Erythroblast (primary cell): ENCODE data around the gene MYO1B.

Source experiments
- GATA1 ChIP-seq: IDR thresholded peaks from 2 replicates; pipeline ENCODE4 v1.6.1; 2011; ENCODE audit warnings: low read depth, mild to moderate bottlenecking, control low read depth, low read length, moderate library complexity
- POLR2A ChIP-seq: IDR thresholded peaks from 2 replicates; pipeline ENCODE4 v1.6.1; 2011; ENCODE audit warnings: mild to moderate bottlenecking, low read length

- TF ChIP-seq POLR2A, result no peak
- no peak for TF ChIP-seq GATA1
Observed at GRCh38 chr2:191369034-191369433, 123.8 kb downstream of the MYO1B start.
